ENCODE measurements around the gene KRTAP20-2.

- TF ChIP-seq EZH2 (IDR thresholded peaks at IDR 0.05; ENCODE audit: low read length, missing control alignments) (no peak), CTCF (conservative IDR thresholded peaks at IDR 0.05 in 1 of 2, IDR thresholded peaks at IDR 0.05 in 1 of 2; ENCODE audit: low read depth in 1 of 2, low read length in 2 of 2) (no peak)
Observed at GRCh38 chr21:30620522-30620921, 14.5 kb upstream of the KRTAP20-2 start, which contains the start of gene KRTAP20-4.

Measured in fibroblast of lung (primary cell).